HEK293T (cell line): ENCODE data around the gene CPNE1.
"Not testable (repeated sequence)": the region's sequence is repeated elsewhere in the genome, so short reads cannot be mapped to it uniquely, and the experiment has no call there.

ENCODE experiments used
- CTCF ChIA-PET: fragments of 350-600 bp; formaldehyde crosslinking; extraction: SDS; loops from one replicate; lab custom pipeline; 2021; ENCODE audit warnings: antibody characterized with exemption, inconsistent platforms; lab: Yijun Ruan, JAX
- POLR2A ChIA-PET: fragments of 350-600 bp; formaldehyde crosslinking; extraction: SDS; loops from one replicate; lab custom pipeline; 2020; ENCODE audit warnings: antibody characterized with exemption, inconsistent platforms; lab: Yijun Ruan, JAX
- DNase-seq: peaks from one replicate; pipeline ENCODE4 v3.0.0; 2012; ENCODE audit warnings: mixed read lengths; ENCODE audit errors: extremely low spot score
- ARNT ChIP-seq: fragments of 450-650 bp; IDR thresholded peaks from 2 replicates; pipeline ENCODE4 v1.6.1; 2017; ENCODE audit warnings: mild to moderate bottlenecking
- BHLHE40 ChIP-seq: fragments of 450-650 bp; IDR thresholded peaks from 2 replicates; pipeline ENCODE4 v1.6.1; 2016; ENCODE audit warnings: mild to moderate bottlenecking, moderate library complexity, borderline replicate concordance
- CTBP1 ChIP-seq: fragments of 450-650 bp; IDR thresholded peaks from 2 replicates; pipeline ENCODE4 v1.6.1; 2016; ENCODE audit warnings: borderline replicate concordance
- ELF4 ChIP-seq: fragments of 450-650 bp; IDR thresholded peaks from 2 replicates; pipeline ENCODE4 v1.6.1; 2017; ENCODE audit warnings: antibody characterized with exemption
- FOXA1 ChIP-seq: fragments of 450-650 bp; IDR thresholded peaks from 2 replicates; pipeline ENCODE4 v1.6.1; 2016; ENCODE audit warnings: mild to moderate bottlenecking
- FOXK2 ChIP-seq: fragments of 450-650 bp; IDR thresholded peaks from 2 replicates; pipeline ENCODE4 v1.6.1; 2016; ENCODE audit warnings: mild to moderate bottlenecking
- FOXM1 ChIP-seq: fragments of 450-650 bp; IDR thresholded peaks from 2 replicates; pipeline ENCODE4 v1.6.1; 2017; ENCODE audit warnings: mild to moderate bottlenecking, borderline replicate concordance
- HDGF ChIP-seq: fragments of 450-650 bp; IDR thresholded peaks from 2 replicates; pipeline ENCODE4 v1.6.1; 2017; ENCODE audit warnings: antibody characterized with exemption, borderline replicate concordance
- L3MBTL2 ChIP-seq: fragments of 450-650 bp; conservative IDR thresholded peaks from 2 replicates; pipeline ENCODE4 v1.6.1; 2016; ENCODE audit warnings: mild to moderate bottlenecking
- LEF1 ChIP-seq: fragments of 450-650 bp; IDR thresholded peaks from 2 replicates; pipeline ENCODE4 v1.6.1; 2017; ENCODE audit warnings: mild to moderate bottlenecking, borderline replicate concordance
- NFRKB ChIP-seq: fragments of 450-650 bp; IDR thresholded peaks from 2 replicates; pipeline ENCODE4 v1.6.1; 2016; ENCODE audit warnings: mild to moderate bottlenecking, moderate library complexity
- SP1 ChIP-seq: fragments of 450-650 bp; IDR thresholded peaks from 2 replicates; pipeline ENCODE4 v1.6.1; 2017
- SUZ12 ChIP-seq: fragments of 450-650 bp; IDR thresholded peaks from 2 replicates; pipeline ENCODE4 v1.6.1; 2016; ENCODE audit warnings: mild to moderate bottlenecking
- TARDBP ChIP-seq: fragments of 450-650 bp; IDR thresholded peaks from 2 replicates; pipeline ENCODE4 v1.6.1; 2016
- ZNF384 ChIP-seq: fragments of 450-650 bp; IDR thresholded peaks from 2 replicates; pipeline ENCODE4 v1.6.1; 2016
- TF ChIP-seq, protein P1 (sequence below): fragments of 450-650 bp; IDR thresholded peaks from 2 replicates; pipeline ENCODE4 v1.6.1; 2016

Gene CPNE1

DNA sequence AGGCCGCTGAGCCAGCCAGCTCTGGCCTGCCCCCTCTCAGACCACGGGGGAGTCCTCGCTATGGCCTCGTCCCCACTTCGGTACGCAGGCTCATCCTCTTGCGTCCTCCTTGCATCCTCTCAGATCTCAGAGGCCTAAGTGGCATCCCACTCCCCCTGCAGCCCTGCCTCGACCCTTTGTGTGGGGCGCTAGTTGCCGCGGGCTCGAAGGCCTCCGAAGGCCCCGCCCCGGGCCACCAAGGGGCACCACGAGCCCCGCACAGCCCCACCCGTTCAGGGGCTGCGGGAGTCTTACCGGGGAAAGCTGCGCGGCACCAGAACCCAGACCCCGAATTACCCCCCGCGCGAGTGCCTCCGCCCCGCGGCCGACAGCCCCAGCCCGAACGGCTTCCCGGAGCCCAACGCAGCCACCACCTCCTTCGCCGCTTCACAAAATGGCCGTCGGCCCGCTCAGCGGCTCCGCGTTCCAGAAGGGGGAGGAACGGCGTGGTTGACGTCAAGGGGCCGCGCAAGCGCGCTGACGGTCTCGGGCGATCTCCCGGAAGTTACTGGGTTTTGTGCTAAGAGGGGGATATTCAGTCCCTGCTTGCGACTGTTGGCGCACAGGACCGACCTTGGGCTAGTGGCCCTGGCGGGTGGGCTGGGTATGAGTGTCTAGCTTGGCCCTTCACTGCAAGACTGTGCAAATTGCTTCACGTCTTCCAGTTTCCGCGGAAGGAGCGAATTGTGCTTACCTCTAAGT, at the start of gene CPNE1, which contains the start of gene RBM12:
Gene CPNE1 (minus strand): TSS at position 435 of the 741 bp plus-strand sequence. CDS start 31,977 bp downstream, outside the sequence.
Gene RBM12 (minus strand): TSS at position 435 of the 741 bp plus-strand sequence. CDS start 9,578 bp downstream, outside the sequence.
- no peak for TF ChIP-seq SUZ12
- TF ChIP-seq NFRKB, result peak; percentile 68
- TF ChIP-seq FOXK2, result no peak
- TF ChIP-seq CTBP1, result no peak
- peak; percentile 93 for TF ChIP-seq ELF4
- TF ChIP-seq, protein P1, sequence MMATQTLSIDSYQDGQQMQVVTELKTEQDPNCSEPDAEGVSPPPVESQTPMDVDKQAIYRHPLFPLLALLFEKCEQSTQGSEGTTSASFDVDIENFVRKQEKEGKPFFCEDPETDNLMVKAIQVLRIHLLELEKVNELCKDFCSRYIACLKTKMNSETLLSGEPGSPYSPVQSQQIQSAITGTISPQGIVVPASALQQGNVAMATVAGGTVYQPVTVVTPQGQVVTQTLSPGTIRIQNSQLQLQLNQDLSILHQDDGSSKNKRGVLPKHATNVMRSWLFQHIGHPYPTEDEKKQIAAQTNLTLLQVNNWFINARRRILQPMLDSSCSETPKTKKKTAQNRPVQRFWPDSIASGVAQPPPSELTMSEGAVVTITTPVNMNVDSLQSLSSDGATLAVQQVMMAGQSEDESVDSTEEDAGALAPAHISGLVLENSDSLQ, result no peak
- peak; percentile 90 for TF ChIP-seq L3MBTL2
- TF ChIP-seq ZNF384, result no peak
- POLR2A ChIA-PET, result interaction anchor here (0.8 to 4.2 kb wide), 13 partner anchors 10 to 289 kb away, joined by 3 to 44 read pairs (median 7); partner anchors contain the start of genes NFS1, RBM39, ROMO1 and SCAND1
- peak; percentile 97 for DNase-seq
- CTCF ChIA-PET, result interaction anchor here (1.2 kb wide), 1 partner anchor 46 kb away, joined by 4 read pairs; no protein-coding TSS in a partner anchor

DNA sequence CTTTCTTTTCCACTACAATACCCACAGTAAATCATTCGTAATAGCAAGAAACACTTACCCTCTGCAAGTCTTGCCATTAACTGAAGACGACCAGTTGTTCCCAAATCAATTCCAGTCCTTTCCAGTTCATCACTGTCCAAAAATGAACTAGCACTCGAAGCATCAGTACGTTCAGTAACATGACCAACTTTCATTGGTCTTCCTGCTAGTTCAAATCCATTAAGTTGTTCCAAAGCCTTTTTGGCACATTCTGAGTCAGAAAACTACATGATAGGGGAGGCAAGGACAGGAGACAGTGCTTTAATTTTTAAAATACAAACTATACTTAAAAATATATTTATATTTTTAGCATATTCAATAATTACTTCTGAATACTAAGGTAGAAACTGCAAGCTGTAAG, 49.4 kb upstream of the CPNE1 start:
- CTCF ChIA-PET, result no interaction called here
- POLR2A ChIA-PET, result interaction anchor here (0.7 kb wide), 1 partner anchor 28 kb away, joined by 3 read pairs; the partner anchor contains the start of gene RBM39
- DNase-seq, result no peak
- TF ChIP-seq SUZ12, result no peak
- TF ChIP-seq BHLHE40, result no peak
- no peak for TF ChIP-seq L3MBTL2
- no peak for TF ChIP-seq FOXA1
- TF ChIP-seq LEF1, result no peak
- TF ChIP-seq FOXM1, result no peak

DNA sequence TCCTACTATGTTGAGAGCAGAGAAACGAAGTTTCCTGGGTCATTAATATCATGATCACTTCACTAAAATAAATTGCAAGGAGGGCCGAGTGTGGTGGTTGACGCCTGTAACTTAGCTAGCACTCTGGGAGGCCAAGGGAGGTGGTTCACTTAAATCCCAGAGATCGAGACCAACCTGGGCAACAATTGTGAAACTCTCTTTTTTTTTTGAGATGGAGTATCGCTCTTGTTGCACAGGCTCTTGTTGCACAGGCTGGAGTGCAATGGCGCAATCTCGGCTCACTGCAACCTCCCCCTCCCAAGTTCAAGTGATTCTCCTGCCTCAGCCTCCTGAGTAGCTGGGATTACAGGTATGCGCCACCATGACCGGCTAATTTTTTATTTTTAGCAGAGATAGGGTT, 48.4 kb upstream of the CPNE1 start:
- DNase-seq, CTCF ChIA-PET: not testable (repeated sequence)
- POLR2A ChIA-PET, result interaction anchor here (1.3 kb wide), 1 partner anchor 29 kb away, joined by 3 read pairs; the partner anchor contains the start of gene RBM39

DNA sequence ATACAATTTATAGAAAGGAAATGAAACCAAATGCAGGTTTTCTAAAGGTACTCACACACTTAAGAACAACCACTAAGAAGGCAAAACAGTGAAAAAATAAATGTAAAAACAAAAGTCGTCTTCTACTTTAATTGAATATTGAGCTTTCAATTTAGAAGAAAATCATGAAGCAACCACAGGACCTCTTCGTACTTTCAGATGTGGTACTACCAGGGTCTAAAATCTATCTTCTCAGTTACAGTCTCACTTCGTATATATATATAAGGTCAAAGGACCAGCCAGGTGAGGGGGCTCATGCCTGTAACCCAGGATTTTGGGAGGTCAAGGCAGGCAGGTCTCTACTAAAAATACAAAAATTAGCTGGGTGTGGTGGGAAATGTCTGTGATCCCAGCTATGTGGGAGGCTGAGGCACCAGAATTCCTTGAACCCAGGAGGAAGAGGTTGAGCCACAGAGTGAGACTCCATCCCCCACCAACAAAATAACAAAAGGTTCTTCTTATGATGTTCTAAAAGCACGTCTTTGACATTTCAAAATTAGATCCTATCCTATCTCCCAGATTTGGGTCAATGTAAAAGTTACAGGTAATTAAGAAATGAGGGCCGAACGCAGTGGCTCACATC, 47.0 kb upstream of the CPNE1 start:
- ChIA-PET CTCF (no interaction called here), POLR2A (no interaction called here)
- DNase-seq, result no peak
- no peak for TF ChIP-seq SUZ12
- TF ChIP-seq CTBP1, result no peak
- TF ChIP-seq SP1, result no peak
- TF ChIP-seq ELF4, result no peak
- no peak for TF ChIP-seq FOXK2
- no peak for TF ChIP-seq FOXM1
- no peak for TF ChIP-seq BHLHE40
- no peak for TF ChIP-seq NFRKB
- no peak for TF ChIP-seq HDGF
- no peak for TF ChIP-seq L3MBTL2

DNA sequence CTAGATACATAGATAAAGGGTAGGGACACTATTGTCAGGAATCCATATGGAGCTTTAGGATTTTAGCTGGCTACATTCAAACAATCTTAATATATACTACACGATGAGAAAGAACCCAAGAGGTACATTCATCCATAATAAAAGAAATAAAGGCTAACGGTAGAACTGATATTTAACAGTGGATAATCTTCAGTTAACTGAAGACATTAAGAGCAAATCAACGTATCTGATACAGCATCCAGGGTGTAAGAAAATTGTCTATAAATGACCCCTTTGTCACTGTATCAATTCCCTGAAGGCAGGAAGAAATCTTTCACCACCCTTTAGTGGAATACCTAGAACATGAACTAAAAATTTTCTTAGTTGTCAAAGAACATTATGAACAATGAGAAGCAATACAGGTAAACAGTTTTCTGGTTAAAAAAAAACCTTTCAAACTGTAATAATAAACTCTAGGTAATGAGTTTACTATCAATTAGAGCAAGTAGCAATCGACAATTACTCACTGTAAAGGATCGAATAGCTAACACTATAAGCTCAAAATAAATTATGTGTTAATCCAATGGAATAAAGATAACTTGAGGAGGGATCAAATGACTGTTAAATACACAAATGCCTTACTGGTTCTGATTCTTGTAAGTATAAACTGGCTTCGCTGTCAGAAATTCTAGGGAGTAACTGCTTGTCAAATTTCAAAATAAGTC, 46.3 kb upstream of the CPNE1 start:
- no peak for DNase-seq
- no peak for TF ChIP-seq BHLHE40
- no peak for TF ChIP-seq SUZ12
- TF ChIP-seq FOXA1, result no peak
- TF ChIP-seq NFRKB, result no peak
- TF ChIP-seq ARNT, result no peak
- no peak for TF ChIP-seq TARDBP
- POLR2A ChIA-PET, result interaction anchor here (1.0 kb wide), 1 partner anchor 31 kb away, joined by 6 read pairs; the partner anchor contains the start of gene RBM39
- CTCF ChIA-PET, result interaction anchor here (0.6 kb wide), 2 partner anchors 11 to 282 kb away, joined by 3 read pairs; partner anchors contain the start of gene ROMO1

DNA sequence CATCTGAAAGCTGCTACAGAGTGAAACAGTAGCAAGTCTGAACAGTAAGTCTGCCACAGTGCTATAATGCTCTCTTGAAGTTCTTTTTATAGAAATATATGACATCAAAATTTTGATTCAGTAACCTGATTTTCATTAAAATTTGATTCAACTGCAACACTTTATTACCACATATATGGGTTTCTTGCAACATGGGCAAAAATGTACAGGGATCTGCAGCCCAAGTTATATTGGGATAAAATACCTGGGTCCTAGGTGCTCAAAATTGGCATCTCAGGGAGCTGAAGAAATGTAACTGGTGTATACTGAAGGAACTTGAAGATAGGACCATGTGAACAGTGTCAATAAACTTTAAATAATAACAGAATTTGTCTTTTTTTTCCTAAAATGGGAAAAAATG, 45.3 kb upstream of the CPNE1 start:
- DNase-seq, result no peak
- TF ChIP-seq NFRKB (no peak), ARNT (no peak), FOXM1 (no peak), HDGF (no peak), LEF1 (no peak), BHLHE40 (no peak), SUZ12 (no peak), ZNF384 (no peak), ELF4 (no peak), FOXA1 (no peak), L3MBTL2 (no peak), FOXK2 (no peak), SP1 (no peak), TARDBP (no peak), CTBP1 (no peak)
- TF ChIP-seq, protein P1, result no peak
- POLR2A ChIA-PET, result interaction anchor here (0.8 kb wide), 1 partner anchor 11 kb away, joined by 3 read pairs; the partner anchor contains the start of genes NFS1 and ROMO1
- CTCF ChIA-PET, result no interaction called here
